ENCODE results near the gene THBS2.

The THBS2 gene

GRCh38 chr6:169268276-169268675, 14.6 kb upstream of the THBS2 start:
- H3K27me3 ChIP-seq (ENCODE audit: insufficient read depth, low read length, poor library complexity, severe bottlenecking), result no peaks in the 10 kb centered on the region
- no peak overlapping the region for H3K9ac ChIP-seq (ENCODE audit: low read depth, low read length, poor library complexity, severe bottlenecking)
- H3K79me2 ChIP-seq (ENCODE audit: insufficient read depth, low read length), result no peaks in the 10 kb centered on the region
- no peaks in the 10 kb centered on the region for H3F3A ChIP-seq (ENCODE audit: low read depth)
- no peaks in the 10 kb centered on the region for H3K9me2 ChIP-seq (replicated peaks; ENCODE audit: low read depth, low read length)
- no peaks in the 10 kb centered on the region for H3K36me3 ChIP-seq (ENCODE audit: insufficient read depth, low read length)
- H4K20me1 ChIP-seq (ENCODE audit: insufficient read depth, low read length, poor library complexity, severe bottlenecking), result no peaks in the 10 kb centered on the region
- peaks cover 21% of the 10 kb centered on the region; the same call in 1 of the 2 replicates for H3K9me3 ChIP-seq (ENCODE audit: insufficient read depth, low read depth, low read length)
- no peak overlapping the region for H2AFZ ChIP-seq (ENCODE audit: low read length)
- H3K4me1 ChIP-seq (ENCODE audit: insufficient read depth, low read length, poor library complexity, severe bottlenecking), result no peaks in the 10 kb centered on the region
- TF ChIP-seq EZH2phosphoT487 (IDR thresholded peaks at IDR 0.05; ENCODE audit: borderline replicate concordance), result no peak
- TF ChIP-seq CTCF (conservative IDR thresholded peaks at IDR 0.05; ENCODE audit: low read length), result no peak
- no peak overlapping the region for H3K4me3 ChIP-seq (ENCODE audit: low read length, poor library complexity, severe bottlenecking)
- no peak overlapping the region for H3K4me2 ChIP-seq (ENCODE audit: low read depth, low read length, poor library complexity, severe bottlenecking)

GRCh38 chr6:169266746-169267591, 13.3 kb upstream of the THBS2 start:
- Histone ChIP-seq H3K4me3 (ENCODE audit: low read length, poor library complexity, severe bottlenecking) (no peak overlapping the region), H3K9me2 (replicated peaks; ENCODE audit: low read depth, low read length) (no peaks in the 10 kb centered on the region), H3K79me2 (ENCODE audit: insufficient read depth, low read length) (no peaks in the 10 kb centered on the region), H4K20me1 (ENCODE audit: insufficient read depth, low read length, poor library complexity, severe bottlenecking) (no peaks in the 10 kb centered on the region), H3K4me1 (ENCODE audit: insufficient read depth, low read length, poor library complexity, severe bottlenecking) (no peaks in the 10 kb centered on the region), H3F3A (ENCODE audit: low read depth) (no peaks in the 10 kb centered on the region), H3K27me3 (ENCODE audit: insufficient read depth, low read length, poor library complexity, severe bottlenecking) (no peaks in the 10 kb centered on the region), H3K36me3 (ENCODE audit: insufficient read depth, low read length) (no peaks in the 10 kb centered on the region), H2AFZ (ENCODE audit: low read length) (no peak overlapping the region), H3K9ac (ENCODE audit: low read depth, low read length, poor library complexity, severe bottlenecking) (no peak overlapping the region), H3K4me2 (ENCODE audit: low read depth, low read length, poor library complexity, severe bottlenecking) (no peak overlapping the region), H3K9me3 (ENCODE audit: insufficient read depth, low read depth, low read length) (peaks cover 23% of the 10 kb centered on the region; the same call in 1 of the 2 replicates)
- TF ChIP-seq CTCF (conservative IDR thresholded peaks at IDR 0.05; ENCODE audit: low read length), result no peak
- no peak for TF ChIP-seq EZH2phosphoT487 (IDR thresholded peaks at IDR 0.05; ENCODE audit: borderline replicate concordance)

- Histone ChIP-seq H3K27me3 (ENCODE audit: insufficient read depth, low read length, poor library complexity, severe bottlenecking) (no peaks in the 10 kb centered on the region), H3K9me3 (ENCODE audit: insufficient read depth, low read depth, low read length) (peaks cover 23% of the 10 kb centered on the region; the same call in 1 of the 2 replicates), H3K9ac (ENCODE audit: low read depth, low read length, poor library complexity, severe bottlenecking) (no peak overlapping the region), H4K20me1 (ENCODE audit: insufficient read depth, low read length, poor library complexity, severe bottlenecking) (no peaks in the 10 kb centered on the region), H2AFZ (ENCODE audit: low read length) (no peak overlapping the region), H3K4me1 (ENCODE audit: insufficient read depth, low read length, poor library complexity, severe bottlenecking) (no peaks in the 10 kb centered on the region), H3F3A (ENCODE audit: low read depth) (no peaks in the 10 kb centered on the region), H3K9me2 (replicated peaks; ENCODE audit: low read depth, low read length) (no peaks in the 10 kb centered on the region), H3K4me3 (ENCODE audit: low read length, poor library complexity, severe bottlenecking) (no peak overlapping the region), H3K79me2 (ENCODE audit: insufficient read depth, low read length) (no peaks in the 10 kb centered on the region), H3K4me2 (ENCODE audit: low read depth, low read length, poor library complexity, severe bottlenecking) (no peak overlapping the region), H3K36me3 (ENCODE audit: insufficient read depth, low read length) (no peaks in the 10 kb centered on the region)
- no peak for TF ChIP-seq CTCF (conservative IDR thresholded peaks at IDR 0.05; ENCODE audit: low read length)
- TF ChIP-seq EZH2phosphoT487 (IDR thresholded peaks at IDR 0.05; ENCODE audit: borderline replicate concordance), result no peak
Measured at GRCh38 chr6:169266261-169266660, 12.6 kb upstream of the THBS2 start.
